Gastroesophageal sphincter (tissue), 2 donors: Measurements from ENCODE around the gene KRT82.

Experiments used
- POLR2A ChIP-seq, 2 donors: fragments of 450-650 bp; IDR thresholded peaks; one replicate each; pipeline ENCODE4 v1.6.1; 2017; ENCODE audit warnings: antibody characterized with exemption in 2 of 2, mild to moderate bottlenecking in 2 of 2, moderate library complexity in 1 of 2
- POLR2AphosphoS5 ChIP-seq: sonication (generic); formaldehyde crosslinking; IDR thresholded peaks from one replicate; pipeline ENCODE4 v1.6.1; 2017; ENCODE audit warnings: antibody characterized with exemption

- TF ChIP-seq POLR2A (IDR thresholded peaks at IDR 0.05) = no peak
- TF ChIP-seq POLR2AphosphoS5 = no peak
These were observed 30.8 kb upstream of the KRT82 start for GRCh38 chr12:52436828-52437474.
